AG08395 (cell line): Measurements from ENCODE around the gene P2RX6.
"Not testable (repeated sequence)": the region's sequence is repeated elsewhere in the genome, so short reads cannot be mapped to it uniquely, and the experiment has no call there.

Experiments
- DNase-seq: peaks from one replicate; pipeline ENCODE4 v3.0.0; 2012; ENCODE audit warnings: mixed read lengths, low spot score

The P2RX6 gene

DNA sequence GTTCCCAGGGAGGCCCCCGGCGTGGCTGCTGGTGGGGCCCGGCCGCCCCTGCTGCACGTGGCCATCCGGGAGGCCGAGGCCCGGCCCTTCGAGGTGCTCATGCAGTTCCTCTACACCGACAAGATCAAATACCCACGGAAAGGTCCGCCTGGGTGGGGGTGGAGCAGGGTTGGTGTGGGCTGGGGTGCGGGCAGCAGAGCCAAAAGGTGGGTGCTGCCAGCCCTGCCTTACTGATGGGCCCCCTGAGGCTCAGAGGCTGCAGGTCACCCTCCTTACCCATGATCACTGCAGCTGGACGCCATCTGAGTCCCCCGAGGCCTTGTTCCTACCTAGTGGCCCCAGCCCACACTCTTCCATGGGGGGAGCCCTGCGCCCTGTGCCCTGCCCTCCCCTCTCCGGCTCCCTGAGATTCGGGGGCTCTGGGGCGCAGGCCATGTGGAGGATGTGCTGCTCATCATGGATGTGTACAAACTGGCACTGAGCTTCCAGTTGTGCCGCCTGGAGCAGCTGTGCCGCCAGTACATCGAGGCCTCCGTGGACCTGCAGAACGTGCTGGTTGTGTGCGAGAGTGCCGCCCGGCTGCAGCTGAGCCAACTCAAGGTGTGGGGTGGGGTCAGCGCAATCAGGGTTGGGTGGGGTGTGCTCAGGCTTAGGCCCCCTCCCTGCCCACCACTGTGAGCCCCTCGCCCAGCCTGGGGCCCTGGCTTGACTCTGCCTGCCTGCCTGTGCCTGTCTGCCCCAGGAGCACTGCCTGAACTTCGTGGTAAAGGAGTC is 20.6 kb upstream of the P2RX6 start:
- no peak for DNase-seq

- no peak for DNase-seq
Measured at GRCh38 chr22:20994902-20995241, 20.1 kb upstream of the P2RX6 start.

GRCh38 chr22:20995329-20996030 is 19.5 kb upstream of the P2RX6 start:
- no peak for DNase-seq

DNA sequence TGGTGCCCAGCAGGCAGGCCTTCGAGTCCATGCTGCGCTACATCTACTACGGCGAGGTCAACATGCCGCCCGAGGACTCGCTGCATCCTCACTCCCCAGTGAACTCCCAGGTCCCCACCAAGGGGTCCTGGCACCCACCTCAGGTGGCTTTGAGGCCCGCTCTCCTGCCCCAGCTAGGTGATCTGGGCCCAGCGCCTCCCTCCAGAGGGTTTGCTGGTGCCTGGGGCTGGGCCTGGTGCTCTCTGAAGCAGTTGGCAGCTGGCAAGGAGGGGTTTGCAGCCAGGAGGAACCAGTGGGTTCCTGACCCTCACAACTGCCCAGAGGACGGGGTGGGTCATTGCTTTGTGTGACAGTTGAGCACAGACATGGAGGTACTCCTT is 18.9 kb upstream of the P2RX6 start:
- no peak for DNase-seq

- DNase-seq: no peak
Measured at GRCh38 chr22:20996598-20997535, 18.1 kb upstream of the P2RX6 start.

DNA sequence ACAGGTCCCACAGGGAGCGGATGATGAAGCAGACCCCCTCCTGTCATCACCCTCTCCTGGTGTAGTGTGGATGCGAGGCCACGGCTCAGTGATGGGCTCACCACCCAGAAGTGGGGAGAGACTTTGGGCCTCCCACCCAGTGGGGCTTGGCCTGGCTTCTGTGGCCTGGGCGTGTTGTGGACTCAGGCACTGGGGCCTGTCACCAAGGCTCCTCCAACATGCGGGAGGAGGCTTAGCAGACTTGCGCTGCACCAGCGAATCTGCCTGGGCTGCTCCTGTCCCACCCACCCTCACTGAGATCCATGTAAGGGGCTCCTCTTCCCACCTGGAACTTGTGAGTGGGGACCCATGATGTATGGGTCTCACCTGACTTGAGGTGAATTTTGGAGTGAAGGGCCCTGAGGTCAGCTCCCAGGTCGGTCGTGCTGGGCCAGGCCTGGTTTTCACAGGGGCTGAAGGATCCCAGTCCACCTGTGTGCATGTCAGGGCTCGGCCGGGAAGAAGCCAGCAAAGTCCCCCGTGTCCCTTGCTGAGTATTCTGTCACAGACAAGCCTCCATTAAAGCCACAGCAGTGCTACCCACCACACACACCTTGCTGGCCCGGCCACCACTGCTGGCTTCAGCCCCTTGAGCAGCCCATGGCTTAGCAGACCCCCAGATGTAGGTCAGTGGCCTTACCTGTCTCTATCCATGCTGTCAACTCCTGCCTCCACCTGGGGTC is 17.3 kb upstream of the P2RX6 start:
- DNase-seq: no peak

GRCh38 chr22:20998411-20999336 is 16.3 kb upstream of the P2RX6 start:
- DNase-seq: no peak

- no peak for DNase-seq
Measured at GRCh38 chr22:20999350-21000206, 15.4 kb upstream of the P2RX6 start.

DNA sequence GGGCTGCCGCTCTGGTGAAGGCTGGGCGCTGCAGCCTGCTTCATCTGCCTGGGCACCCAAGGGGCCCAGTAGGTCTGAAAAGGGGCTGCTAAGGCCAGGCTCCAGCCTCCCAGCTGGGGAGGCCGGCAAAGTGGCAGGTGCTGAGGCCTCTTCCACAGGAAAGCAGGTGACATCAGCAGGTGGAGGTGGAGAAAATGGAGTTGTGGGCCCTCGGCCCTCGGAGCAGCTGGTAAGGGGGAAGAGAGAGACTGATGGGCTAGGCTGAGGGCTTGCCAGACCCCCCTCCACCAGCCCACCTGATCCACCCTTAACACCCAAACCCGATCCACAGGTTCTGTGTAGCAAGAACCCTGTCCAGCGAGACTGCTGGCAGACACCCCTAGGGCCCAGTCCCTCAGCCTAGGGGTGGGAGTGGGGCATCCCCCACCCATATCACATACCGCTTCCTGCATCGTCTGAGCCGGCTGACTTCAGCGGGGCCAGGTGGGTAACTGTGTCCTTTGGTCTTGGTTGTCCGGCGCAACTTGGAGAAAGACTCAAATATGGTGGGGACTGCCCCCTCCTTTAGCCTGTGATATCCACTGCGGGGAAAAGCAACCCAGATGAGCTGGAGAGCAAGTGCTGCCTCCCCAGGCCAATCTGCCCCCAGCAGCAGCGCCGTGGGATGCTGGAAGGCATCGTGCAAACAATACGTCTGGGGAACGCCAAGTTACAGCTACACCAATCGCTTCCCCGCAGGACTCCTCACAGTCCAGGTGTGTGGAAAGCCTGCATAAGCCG is 14.6 kb upstream of the P2RX6 start:
- no peak for DNase-seq

GRCh38 chr22:21000987-21001600 is 13.9 kb upstream of the P2RX6 start:
- no peak for DNase-seq

DNA sequence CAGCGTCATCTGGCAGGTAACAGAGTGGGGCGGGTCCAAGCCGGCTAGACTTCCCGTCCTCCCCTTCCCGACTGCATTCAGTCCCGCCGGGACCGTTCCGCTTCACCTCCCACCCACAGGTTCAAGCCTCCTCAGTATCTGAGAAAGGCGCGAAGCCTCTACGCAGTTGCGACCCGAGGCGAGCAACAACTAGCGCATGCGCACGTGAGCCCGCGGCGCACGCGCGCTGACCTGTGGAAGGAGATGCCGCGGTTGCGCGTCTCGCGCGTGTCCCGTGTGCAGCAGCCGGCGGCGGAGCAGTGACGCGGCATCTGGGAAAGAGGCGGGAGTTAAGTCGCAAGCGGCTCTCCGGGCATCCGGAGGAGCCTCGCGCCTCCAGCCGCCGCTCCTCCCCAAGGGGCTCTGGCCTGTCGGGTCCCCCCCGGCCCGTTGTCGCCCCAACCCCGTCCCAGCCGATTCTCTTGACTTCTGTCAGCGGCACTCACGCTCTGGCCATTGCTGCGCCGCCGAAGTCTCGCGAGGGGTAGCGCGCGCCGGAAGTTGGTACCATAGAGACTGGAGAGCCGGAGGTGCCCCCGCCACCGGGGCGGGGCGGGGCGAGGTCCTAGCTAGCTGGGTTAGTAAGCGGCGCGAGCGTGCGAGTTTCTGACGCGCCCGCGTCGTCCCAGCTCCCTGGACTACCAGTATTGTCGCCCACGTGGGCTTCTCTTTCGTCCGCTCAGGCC is 13.2 kb upstream of the P2RX6 start, which contains the start of gene THAP7:
TSS of gene THAP7 (minus strand) at position 518 of the 725 bp plus-strand sequence. CDS start at position 311, 207 bp downstream.
- peak; percentile 95 for DNase-seq

GRCh38 chr22:21003782-21004181 is 11.2 kb upstream of the P2RX6 start:
- no peak for DNase-seq

DNA sequence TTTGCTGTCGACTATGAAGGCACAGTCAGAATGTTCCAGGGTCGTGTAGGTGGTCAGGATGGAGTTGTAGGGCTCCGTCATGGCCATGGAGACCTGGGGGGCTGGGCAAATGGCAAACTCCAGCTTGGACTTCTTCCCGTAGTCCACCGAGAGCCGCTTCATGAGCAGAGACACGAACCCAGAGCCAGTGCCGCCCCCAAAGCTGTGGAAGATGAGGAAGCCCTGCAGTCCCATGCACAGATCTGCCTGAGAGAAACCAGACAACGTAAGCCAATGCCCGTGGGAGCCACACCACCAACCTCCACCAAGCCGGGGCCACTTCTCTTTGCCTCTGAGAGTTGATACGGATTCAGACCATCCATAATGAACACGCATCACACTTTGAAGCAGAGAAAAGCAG is 5.8 kb upstream of the P2RX6 start:
- not testable (repeated sequence) for DNase-seq

GRCh38 chr22:21009638-21010425 is 5.1 kb upstream of the P2RX6 start:
- peak; percentile 57 for DNase-seq

- no peak for DNase-seq
Measured at GRCh38 chr22:21010426-21011113, 4.4 kb upstream of the P2RX6 start.
